ENCODE data around the gene POMC.

- no peak for TF ChIP-seq CTCF (IDR thresholded peaks at IDR 0.05; ENCODE audit: low read depth, low read length)
- TF ChIP-seq POLR2A (IDR thresholded peaks at IDR 0.05; ENCODE audit: extremely low read depth, insufficient read length), result no peak
- TF ChIP-seq MYC (IDR thresholded peaks at IDR 0.05; ENCODE audit: low read depth, low read length), result no peak
- TF ChIP-seq MAX (IDR thresholded peaks at IDR 0.05; ENCODE audit: low read depth, low read length), result no peak
These were observed 13.0 kb downstream of the POMC start for GRCh38 chr2:25155401-25155800.
